Keratinocyte (primary cell): ENCODE measurements around the gene PIGZ. TPM values are rescaled to one million over a fixed set of nuclear protein-coding genes. Genes with fewer than 3 reads are reported as not detected.
A peak's percentile ranks its signal among the peaks of the same experiment; 100 is the strongest.

Experiments
- DNase-seq: peaks from one replicate; pipeline ENCODE4 v3.0.0-alpha.2; 2011; ENCODE audit warnings: low read depth, missing footprints, low spot score
- FAIRE-seq: peaks from 2 replicates; lab custom pipeline; 2011; peaks lifted over from hg19 to GRCh38; lab: Jason Lieb, UNC
- H2AFZ ChIP-seq: 2 replicates; pipeline ENCODE4 v1.6.0; 2012; ENCODE audit warnings: low read length, control low read depth, inconsistent platforms; ENCODE audit not compliant: control insufficient read depth
- H3K27ac ChIP-seq: 2 replicates; pipeline ENCODE4 v1.5.1; 2011; ENCODE audit warnings: low read length; ENCODE audit not compliant: control insufficient read depth, insufficient read depth
- H3K27me3 ChIP-seq: 3 replicates; pipeline ENCODE4 v1.6.0; 2011; ENCODE audit warnings: low read length; ENCODE audit not compliant: control insufficient read depth, insufficient read depth; ENCODE audit errors: extremely low read depth
- H3K36me3 ChIP-seq, 2 experiments: 2 replicates in 1 of 2; 3 replicates in 1 of 2; pipeline ENCODE4 v1.5.1; 2011; ENCODE audit warnings: low read length in 2 of 2, mild to moderate bottlenecking in 1 of 2; ENCODE audit not compliant: control insufficient read depth in 2 of 2, insufficient read depth in 2 of 2; ENCODE audit errors: extremely low read depth in 1 of 2
- H3K4me1 ChIP-seq: 3 replicates; pipeline ENCODE4 v1.5.1; 2011; ENCODE audit warnings: low read length; ENCODE audit not compliant: control insufficient read depth, insufficient read depth; ENCODE audit errors: extremely low read depth
- H3K4me2 ChIP-seq: 3 replicates; pipeline ENCODE4 v1.6.0; 2011; ENCODE audit warnings: low read depth, low read length; ENCODE audit not compliant: control insufficient read depth, insufficient read depth; ENCODE audit errors: extremely low read depth
- H3K4me3 ChIP-seq, 3 experiments: fragments of 200-600 bp in 1 of 3; sonication (generic) in 1 of 3; 2 replicates in 2 of 3; 3 replicates in 1 of 3; pipeline ENCODE4 v1.5.1; 2011 to 2016; ENCODE audit warnings: low read length in 3 of 3, mild to moderate bottlenecking in 3 of 3, control low read depth in 2 of 3, inconsistent platforms in 1 of 3, low read depth in 1 of 3, mixed read lengths in 1 of 3, mixed run types in 1 of 3, moderate library complexity in 1 of 3; ENCODE audit not compliant: control insufficient read depth in 2 of 3, insufficient read depth in 2 of 3; ENCODE audit errors: extremely low read depth in 1 of 3
- H3K79me2 ChIP-seq: 2 replicates; pipeline ENCODE4 v1.6.0; 2012; ENCODE audit warnings: low read length; ENCODE audit not compliant: control insufficient read depth, insufficient read depth
- H3K9ac ChIP-seq: 3 replicates; pipeline ENCODE4 v1.6.0; 2011; ENCODE audit warnings: low read length; ENCODE audit not compliant: control insufficient read depth, insufficient read depth; ENCODE audit errors: extremely low read depth
- H3K9me1 ChIP-seq: 3 replicates; pipeline ENCODE4 v1.6.0; 2011; ENCODE audit warnings: low read length; ENCODE audit not compliant: control insufficient read depth, insufficient read depth; ENCODE audit errors: extremely low read depth
- H3K9me3 ChIP-seq: 2 replicates; pipeline ENCODE4 v1.5.1; 2012; ENCODE audit warnings: low read depth, low read length; ENCODE audit not compliant: control insufficient read depth
- H4K20me1 ChIP-seq: 3 replicates; pipeline ENCODE4 v1.6.0; 2011; ENCODE audit warnings: low read length; ENCODE audit not compliant: control insufficient read depth, insufficient read depth; ENCODE audit errors: extremely low read depth
- CTCF ChIP-seq, 3 experiments: IDR thresholded peaks in 1 of 3; conservative IDR thresholded peaks in 1 of 3; optimal IDR thresholded peaks in 1 of 3; 2 replicates in 2 of 3; 3 replicates in 1 of 3; pipeline versions ENCODE3 to v1.5.1; 2011; ENCODE audit warnings: low read length in 3 of 3, mild to moderate bottlenecking in 3 of 3, moderate library complexity in 2 of 3, control low read depth in 1 of 3, inconsistent platforms in 1 of 3; ENCODE audit not compliant: insufficient read depth in 2 of 3; ENCODE audit errors: extremely low read depth in 1 of 3
- EZH2 ChIP-seq: IDR thresholded peaks from one replicate; pipeline ENCODE4 v1.6.1; 2012; ENCODE audit warnings: inconsistent platforms, mild to moderate bottlenecking, low read length, moderate library complexity
- dilution Hi-C: fragments of 300-500 bp; cut with MboI; formaldehyde crosslinking; loops from one replicate; pipeline ENCODE4 v1.7.0; 2020; ENCODE audit warnings: low sequenced_read_pairs; ENCODE audit not compliant: extremely low pct_ligation_motif_present
- polyA plus RNA-seq, 5 experiments: library from polyadenylated mRNA; depleted of rRNA in 3 of 5; stranded (reverse) in 3 of 5; stranded (forward) in 1 of 5; unstranded in 1 of 5; fragments of >200 nt; gene quantifications; 1 replicate in 1 of 5; 2 replicates in 3 of 5; 3 replicates in 1 of 5; pipeline versions ENCODE4 v1.2.1 to v1.2.3, GENCODE V29; 2011 to 2012; ENCODE audit warnings: missing spikeins in 2 of 5, low read depth in 1 of 5, low replicate concordance in 1 of 5

Gene PIGZ
- polyA plus RNA-seq, 1 donor (not counting 4 experiments of a cell fraction or from before 2014, with no cell fraction given), result 1.4 TPM

- dilution Hi-C loops, result no loop called here
Observed at GRCh38 chr3:196971094-196971698, 2.6 kb upstream of the PIGZ start.

GRCh38 chr3:196970547-196971093 is 2.0 kb upstream of the PIGZ start:
- Histone ChIP-seq H3K4me1 (no peaks in the 10 kb centered on the region), H3K9me3 (no peaks in the 10 kb centered on the region), H3K4me2 (no peak overlapping the region), H3K36me3 (peaks cover 0 to 1% of the 10 kb centered on the region in 2 experiments), H3K9me1 (no peaks in the 10 kb centered on the region), H3K27me3 (no peaks in the 10 kb centered on the region), H3K4me3 (no peak overlapping the region), H3K79me2 (no peaks in the 10 kb centered on the region), H4K20me1 (no peaks in the 10 kb centered on the region), H2AFZ (no peak overlapping the region), H3K9ac (no peak overlapping the region), H3K27ac (no peak overlapping the region)
- DNase-seq, result no peak
- dilution Hi-C loops, result no loop called here
- TF ChIP-seq EZH2, result peak; percentile 35
- no peak for TF ChIP-seq CTCF (optimal IDR thresholded peaks at IDR 0.05 in 1 of 3, IDR thresholded peaks at IDR 0.05 in 1 of 3, conservative IDR thresholded peaks at IDR 0.05 in 1 of 3; ENCODE audit: extremely low read depth in 1 of 3, insufficient read depth in 2 of 3, low read length in 3 of 3)
- FAIRE-seq, result no peak

More at GRCh38 chr3:196971094-196971698, 2.6 kb upstream of the PIGZ start:
- no peak overlapping the region for H2AFZ ChIP-seq
- H3K36me3 ChIP-seq, result no peaks in the 10 kb centered on the region
- no peaks in the 10 kb centered on the region for H3K4me1 ChIP-seq
- no peak overlapping the region for H3K27ac ChIP-seq
- FAIRE-seq (no peak), DNase-seq (no peak)
- no peaks in the 10 kb centered on the region for H3K79me2 ChIP-seq
- no peak overlapping the region for H3K4me3 ChIP-seq
- H3K9me3 ChIP-seq, result no peaks in the 10 kb centered on the region
- TF ChIP-seq EZH2, result no peak
- peak in 1 of 3 experiments; percentile 23 for TF ChIP-seq CTCF (optimal IDR thresholded peaks at IDR 0.05 in 1 of 3, IDR thresholded peaks at IDR 0.05 in 1 of 3, conservative IDR thresholded peaks at IDR 0.05 in 1 of 3; ENCODE audit: extremely low read depth in 1 of 3, insufficient read depth in 2 of 3, low read length in 3 of 3)
- H4K20me1 ChIP-seq, result no peaks in the 10 kb centered on the region
- no peak overlapping the region for H3K4me2 ChIP-seq
- H3K9ac ChIP-seq, result no peak overlapping the region
- no peaks in the 10 kb centered on the region for H3K27me3 ChIP-seq
- no peaks in the 10 kb centered on the region for H3K9me1 ChIP-seq
